HFF-Myc (cell line): ENCODE measurements around the gene TMEM163.
"Not testable (repeated sequence)": the region's sequence is repeated elsewhere in the genome, so short reads cannot be mapped to it uniquely, and the experiment has no call there.

Experiments
- DNase-seq: peaks from one replicate; pipeline ENCODE4 v3.0.0-alpha.2; 2011; ENCODE audit warnings: low read depth; ENCODE audit errors: extremely low read depth
- H3K4me3 ChIP-seq: replicated peaks from 2 replicates; pipeline ENCODE4 v1.5.1; 2011; ENCODE audit warnings: low read depth, mild to moderate bottlenecking, control low read depth, low read length
- TF ChIP-seq, protein P1 (sequence below): IDR thresholded peaks from 2 replicates; pipeline ENCODE4 v1.5.1; 2012; ENCODE audit warnings: mild to moderate bottlenecking, low read depth, low read length, control low read depth; ENCODE audit errors: missing control alignments

TMEM163 gene

DNA sequence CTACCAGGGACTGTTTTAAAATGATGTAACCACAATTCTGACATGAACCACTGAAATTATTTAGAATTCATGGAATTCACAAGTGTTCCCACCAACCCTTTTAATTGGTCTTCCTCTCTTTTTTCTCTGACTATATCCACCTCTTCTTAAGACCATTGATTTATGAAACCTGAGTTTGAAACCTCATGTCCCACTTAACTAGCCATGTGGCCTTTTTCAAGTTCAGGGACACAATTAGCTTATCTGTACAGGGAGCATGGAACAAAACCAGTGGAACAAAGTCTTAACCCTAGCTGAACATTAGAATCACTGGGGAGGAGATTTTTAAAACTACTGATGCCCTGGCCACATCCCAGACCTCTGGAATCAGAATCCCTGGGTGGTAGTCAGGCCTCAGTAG, 41.6 kb upstream of the TMEM163 start:
- H3K4me3 ChIP-seq, result no peak overlapping the region
- DNase-seq, result no peak
- TF ChIP-seq, protein P1, sequence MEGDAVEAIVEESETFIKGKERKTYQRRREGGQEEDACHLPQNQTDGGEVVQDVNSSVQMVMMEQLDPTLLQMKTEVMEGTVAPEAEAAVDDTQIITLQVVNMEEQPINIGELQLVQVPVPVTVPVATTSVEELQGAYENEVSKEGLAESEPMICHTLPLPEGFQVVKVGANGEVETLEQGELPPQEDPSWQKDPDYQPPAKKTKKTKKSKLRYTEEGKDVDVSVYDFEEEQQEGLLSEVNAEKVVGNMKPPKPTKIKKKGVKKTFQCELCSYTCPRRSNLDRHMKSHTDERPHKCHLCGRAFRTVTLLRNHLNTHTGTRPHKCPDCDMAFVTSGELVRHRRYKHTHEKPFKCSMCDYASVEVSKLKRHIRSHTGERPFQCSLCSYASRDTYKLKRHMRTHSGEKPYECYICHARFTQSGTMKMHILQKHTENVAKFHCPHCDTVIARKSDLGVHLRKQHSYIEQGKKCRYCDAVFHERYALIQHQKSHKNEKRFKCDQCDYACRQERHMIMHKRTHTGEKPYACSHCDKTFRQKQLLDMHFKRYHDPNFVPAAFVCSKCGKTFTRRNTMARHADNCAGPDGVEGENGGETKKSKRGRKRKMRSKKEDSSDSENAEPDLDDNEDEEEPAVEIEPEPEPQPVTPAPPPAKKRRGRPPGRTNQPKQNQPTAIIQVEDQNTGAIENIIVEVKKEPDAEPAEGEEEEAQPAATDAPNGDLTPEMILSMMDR, result no peak

DNA sequence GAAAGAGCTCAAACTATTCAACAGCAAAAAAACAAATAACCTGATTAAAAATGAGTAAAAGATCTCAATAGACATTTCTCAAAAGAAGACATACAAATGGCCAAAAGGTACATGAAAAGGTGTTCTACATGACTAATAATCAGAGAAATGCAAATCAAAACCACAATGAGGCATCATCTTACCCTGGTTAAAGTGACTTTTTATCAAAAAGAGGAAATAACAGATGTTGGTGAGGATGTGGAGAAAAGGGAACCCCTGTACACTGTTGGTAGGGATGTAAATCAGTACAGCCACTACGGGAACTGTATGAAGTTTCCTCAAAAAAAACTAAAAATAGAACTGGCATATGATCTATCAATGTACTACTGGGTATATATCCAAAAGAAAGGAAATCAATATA, 39.8 kb upstream of the TMEM163 start:
- no peak for DNase-seq
- no peak overlapping the region for H3K4me3 ChIP-seq
- TF ChIP-seq, protein P1, result no peak

DNA sequence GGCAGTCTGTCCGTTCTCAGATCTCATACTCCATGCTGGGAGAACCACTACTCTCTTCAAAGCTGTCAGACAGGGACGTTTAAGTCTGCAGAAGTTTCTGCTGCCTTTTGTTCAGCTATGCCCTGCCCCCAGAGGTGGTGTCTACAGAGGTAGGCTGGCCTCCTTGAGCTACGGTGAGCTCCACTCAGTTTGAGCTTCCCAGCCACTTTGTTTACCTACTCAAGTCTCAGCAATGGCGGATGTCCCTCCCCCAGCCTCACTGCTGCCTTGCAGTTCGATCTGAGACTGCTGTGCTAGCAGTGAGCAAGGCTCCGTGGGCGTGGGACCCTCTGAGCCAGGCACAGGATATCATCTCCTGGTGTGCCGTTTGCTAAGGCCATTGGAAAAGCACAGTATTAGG, 33.2 kb upstream of the TMEM163 start:
- not testable (repeated sequence) for DNase-seq, H3K4me3 ChIP-seq

DNA sequence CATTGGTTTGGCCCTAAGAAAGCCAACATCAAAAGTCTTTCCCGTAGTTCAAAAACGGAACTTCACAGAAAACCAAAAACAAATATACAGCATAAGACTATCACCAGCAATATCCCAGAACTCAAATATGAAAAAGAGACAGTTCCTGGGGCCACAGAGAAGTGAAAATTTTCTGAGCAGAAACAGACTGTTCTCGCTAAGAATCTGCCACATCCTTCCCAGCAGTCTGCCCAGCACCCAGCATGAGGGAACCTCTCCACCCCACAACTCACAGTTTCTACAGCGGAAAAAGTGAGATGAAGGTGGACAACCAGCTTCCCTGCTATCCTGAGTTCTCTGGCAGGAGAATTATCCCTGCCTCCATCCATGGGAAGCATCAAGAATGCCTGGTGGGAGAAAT, 26.7 kb upstream of the TMEM163 start:
- DNase-seq, result no peak
- no peak overlapping the region for H3K4me3 ChIP-seq
- TF ChIP-seq, protein P1, result no peak

DNA sequence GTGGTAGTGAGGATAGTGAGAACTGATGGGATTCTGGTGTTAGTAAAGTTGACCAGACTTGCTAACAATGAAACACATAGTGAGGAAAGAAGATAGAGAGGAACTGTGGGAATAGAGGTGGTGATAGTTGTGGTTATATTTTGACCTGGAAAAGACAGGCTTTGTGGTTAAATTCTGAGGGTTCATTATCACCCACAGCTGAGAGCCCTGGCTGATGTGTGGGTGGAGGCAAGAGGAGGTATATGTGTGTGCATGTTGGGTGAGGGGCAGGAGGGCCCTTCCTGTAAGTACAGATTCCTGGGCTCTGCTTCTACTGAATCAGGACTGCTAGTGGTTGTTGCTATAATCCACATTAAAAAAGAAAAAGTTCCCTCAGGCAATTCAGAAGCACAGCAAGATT, 26.2 kb upstream of the TMEM163 start:
- H3K4me3 ChIP-seq, result no peak overlapping the region
- TF ChIP-seq, protein P1, result no peak
- no peak for DNase-seq

DNA sequence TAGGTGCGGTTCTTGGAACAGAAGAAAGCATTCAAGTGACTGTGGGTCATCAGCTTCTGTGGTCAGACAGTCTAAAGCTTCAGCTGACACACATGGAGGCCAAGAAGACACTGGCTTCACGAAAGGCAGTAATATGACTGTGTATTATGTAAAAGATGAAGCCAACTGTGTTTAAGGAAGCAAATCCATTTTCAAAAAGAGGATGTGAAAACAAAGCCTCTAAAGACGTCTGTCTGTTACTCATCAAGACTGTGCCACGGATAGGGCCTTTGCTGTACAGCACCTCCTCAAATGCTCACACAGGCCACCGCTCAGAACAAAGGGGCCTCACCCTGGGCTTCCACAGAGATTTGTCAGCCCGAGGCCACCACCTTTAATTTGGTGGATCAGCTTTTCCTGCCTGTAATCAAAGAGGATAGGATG, 21.1 kb upstream of the TMEM163 start:
- no peak for DNase-seq
- H3K4me3 ChIP-seq, result no peak overlapping the region
- TF ChIP-seq, protein P1, result no peak

DNA sequence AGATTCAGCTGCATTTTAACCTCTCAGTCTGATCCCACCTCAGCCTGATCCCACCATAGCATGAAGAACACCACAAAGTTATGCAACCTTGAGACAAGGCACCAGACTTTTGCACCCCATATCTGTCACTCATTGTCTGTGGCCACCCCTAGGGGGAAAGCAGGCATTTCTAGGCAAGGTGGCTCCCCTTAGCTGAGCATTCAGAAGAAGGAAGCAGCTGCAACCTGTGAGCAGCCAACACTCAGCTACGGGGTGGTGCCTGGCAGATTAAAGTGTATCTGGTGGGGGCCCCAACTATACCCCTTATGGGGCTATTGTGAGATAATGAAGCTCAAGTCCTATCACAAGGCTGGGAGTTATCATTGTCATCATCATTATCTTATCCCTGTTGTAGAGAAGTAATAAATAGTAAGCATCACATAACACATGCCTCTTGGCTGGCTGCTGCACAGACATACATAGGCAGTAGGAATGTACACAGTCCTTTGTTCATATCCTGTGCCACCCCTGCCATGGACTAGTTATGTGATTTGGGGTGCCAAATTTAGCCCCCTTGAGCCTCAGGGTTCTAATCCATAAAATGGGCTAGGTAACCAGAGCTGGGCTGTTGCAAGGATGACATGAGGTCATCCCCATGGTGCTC, 20.6 kb upstream of the TMEM163 start:
- H3K4me3 ChIP-seq, result no peak overlapping the region
- no peak for DNase-seq
- TF ChIP-seq, protein P1, result no peak
